NCI-H2081 treated with DMSO at 0.1 percent for 48 hours (cell line): ENCODE results near the gene PCDHGA11.
"Not testable (repeated sequence)": the region's sequence is repeated elsewhere in the genome, so short reads cannot be mapped to it uniquely, and the experiment has no call there.

Experiments used
- DNase-seq: peaks from one replicate; lab custom pipeline; 2025; lab: John Stamatoyannopoulos, UW

Gene PCDHGA11

GRCh38 chr5:141431286-141431685, 10.4 kb downstream of the PCDHGA11 start:
- no peak for DNase-seq

- DNase-seq: not testable (repeated sequence)
Measured at GRCh38 chr5:141432308-141432707, 11.5 kb downstream of the PCDHGA11 start.

- DNase-seq: not testable (repeated sequence)
Measured at GRCh38 chr5:141432726-141433125, 11.9 kb downstream of the PCDHGA11 start.

DNA sequence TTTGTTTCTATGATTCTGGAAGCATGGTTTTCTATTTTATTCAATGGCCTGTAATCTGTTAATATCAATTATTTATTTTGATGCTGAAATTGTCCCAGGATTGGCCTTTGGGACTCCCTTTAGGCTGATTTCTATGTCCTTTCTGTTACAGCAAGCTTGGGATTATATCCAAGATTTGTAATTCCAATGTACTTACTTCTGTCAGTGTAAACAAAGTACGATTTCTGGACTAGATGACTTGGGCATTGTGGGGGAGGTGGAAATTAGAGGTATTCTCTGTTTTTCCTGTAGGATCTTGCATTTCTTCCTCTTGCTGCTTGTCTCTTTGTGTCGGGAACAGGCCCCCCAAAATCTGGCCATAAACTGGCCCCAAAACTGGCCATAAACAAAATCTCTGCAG, 13.2 kb downstream of the PCDHGA11 start:
- DNase-seq: no peak

DNA sequence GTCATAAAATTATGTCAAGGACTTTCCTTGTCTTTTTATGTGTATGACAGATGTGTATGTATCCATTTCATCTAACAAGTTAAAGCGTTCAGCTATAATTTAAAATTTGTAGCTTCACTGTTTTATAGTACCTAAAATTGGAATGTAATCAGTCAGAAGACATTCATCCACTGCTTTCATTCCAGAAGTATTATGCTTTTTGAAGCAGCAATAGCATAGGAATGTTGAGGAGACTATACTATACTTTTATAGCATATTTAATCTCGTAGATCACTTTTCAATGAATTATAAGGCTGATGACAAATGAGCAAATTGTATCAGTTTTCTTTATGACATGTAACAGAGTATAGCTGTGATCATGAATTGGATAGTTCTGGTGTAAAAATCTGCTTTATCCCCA, 16.4 kb downstream of the PCDHGA11 start:
- no peak for DNase-seq

DNA sequence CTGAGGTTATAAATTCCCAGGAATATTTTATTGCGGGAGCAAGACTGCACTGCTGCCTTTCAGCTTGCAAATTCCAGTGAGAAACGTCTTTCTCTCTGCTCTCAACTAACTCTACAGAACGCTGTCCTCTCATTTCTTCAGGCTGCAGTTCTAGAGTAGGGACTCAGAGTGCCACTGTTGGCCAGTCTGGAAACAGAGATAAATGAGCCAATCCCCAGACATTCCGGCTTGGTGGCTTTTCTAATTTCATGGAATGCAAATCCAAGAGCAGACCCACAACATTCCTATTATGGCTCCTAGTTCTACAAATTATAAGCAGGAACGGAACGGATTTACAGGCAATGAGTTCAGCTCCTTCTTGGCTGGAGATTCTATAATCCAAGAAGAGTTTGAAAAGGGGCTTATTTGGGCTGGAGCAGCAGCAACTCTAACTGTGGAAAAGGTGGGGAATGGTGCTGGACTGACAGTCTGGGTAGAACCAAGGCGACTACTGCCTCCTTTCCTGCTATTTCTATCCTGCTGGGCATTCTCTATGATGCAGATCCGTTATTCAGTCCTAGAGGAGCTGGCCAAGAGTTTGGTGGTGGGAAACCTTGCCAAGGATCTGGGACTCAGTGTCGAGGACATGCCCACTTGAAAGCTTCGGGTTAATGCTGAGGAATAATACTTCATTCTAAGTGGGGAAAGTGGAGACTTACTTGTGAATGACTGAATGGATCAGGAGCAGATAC, 18.7 kb downstream of the PCDHGA11 start:
- no peak for DNase-seq

DNA sequence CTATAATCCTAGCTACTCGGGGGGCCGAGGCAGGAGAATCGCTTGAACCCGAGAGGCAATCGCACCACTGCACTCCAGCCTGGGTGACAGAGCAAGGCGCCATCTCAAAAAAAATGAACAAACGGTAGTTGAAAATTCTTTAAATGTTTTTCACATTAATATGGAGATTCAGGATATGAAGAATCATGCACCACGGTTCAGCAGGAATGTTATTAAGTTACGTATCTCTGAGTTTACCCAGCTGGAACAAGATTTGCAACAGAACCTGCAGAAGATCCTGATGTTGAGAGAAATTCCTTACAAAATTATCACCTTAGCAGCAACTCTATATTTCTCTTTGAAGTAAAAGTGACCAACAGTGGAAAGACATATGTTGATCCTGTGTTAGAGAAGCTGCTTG, 19.5 kb downstream of the PCDHGA11 start:
- no peak for DNase-seq

GRCh38 chr5:141441571-141442170, 20.8 kb downstream of the PCDHGA11 start:
- no peak for DNase-seq

DNA sequence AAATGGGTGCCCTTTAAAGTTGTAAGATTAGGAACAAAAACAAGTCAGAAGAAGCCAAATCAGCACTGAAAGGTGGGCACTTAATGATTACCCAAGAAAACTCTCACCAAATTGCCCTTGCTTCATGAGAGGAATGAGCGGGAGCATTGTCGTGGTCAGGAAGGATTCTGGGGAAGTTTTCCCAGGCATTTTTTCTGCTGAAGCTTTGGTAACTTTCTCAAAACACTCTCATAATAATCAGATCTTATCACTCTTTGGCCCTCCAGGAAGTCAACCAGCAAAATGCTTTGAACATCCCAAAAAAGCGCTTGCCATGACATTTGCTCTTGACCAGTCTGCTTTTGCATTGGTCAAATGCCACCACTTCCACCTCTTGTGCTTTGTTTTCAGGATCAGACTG, 44.5 kb downstream of the PCDHGA11 start:
- DNase-seq: no peak
